Activated CD4-positive, alpha-beta memory T cell treated with anti-CD3 and anti-CD28 coated beads, Interleukin-2, amount 10 ng/mL, durations not matched to agents 7 days and 5 days (primary cell): ENCODE measurements around the gene GRK1. TPM values are rescaled to one million over a fixed set of nuclear protein-coding genes. Genes with fewer than 3 reads are reported as not detected.

Source experiments
- CTCF ChIA-PET: fragments of 350-600 bp; sonication (Branson Sonifier 250); formaldehyde crosslinking; loops from one replicate; lab custom pipeline; 2021; ENCODE audit warnings: antibody characterized with exemption, inconsistent platforms; lab: Charles Lee
- POLR2A ChIA-PET: fragments of 350-600 bp; sonication (Branson Sonifier 250); formaldehyde crosslinking; loops from one replicate; lab custom pipeline; 2021; ENCODE audit warnings: antibody characterized with exemption; lab: Charles Lee
- DNase-seq: peaks from one replicate; pipeline ENCODE4 v3.0.0-alpha.2; 2020
- H3K27ac Mint-ChIP-seq: one replicate; pipeline ENCODE4 v1.8.0; 2021; ENCODE audit warnings: mild to moderate bottlenecking, mixed read lengths
- H3K27me3 Mint-ChIP-seq: one replicate; pipeline ENCODE4 v1.8.0; 2021; ENCODE audit warnings: mixed read lengths
- H3K36me3 Mint-ChIP-seq: one replicate; pipeline ENCODE4 v1.8.0; 2021; ENCODE audit warnings: low read depth, mixed read lengths
- H3K4me1 Mint-ChIP-seq: one replicate; pipeline ENCODE4 v1.8.0; 2021; ENCODE audit warnings: mixed read lengths
- H3K4me3 Mint-ChIP-seq: one replicate; pipeline ENCODE4 v1.8.0; 2021; ENCODE audit warnings: mild to moderate bottlenecking, mixed read lengths
- H3K9me3 Mint-ChIP-seq: one replicate; pipeline ENCODE4 v1.8.0; 2021; ENCODE audit warnings: mixed read lengths
- total RNA-seq, 2 experiments: library from RNA; stranded (reverse); gene quantifications; one replicate each; pipeline ENCODE4 v1.2.3, GENCODE V29; 2021

GRK1 gene
- total RNA-seq, 2 experiments from 2014 or later, result not detected

DNA sequence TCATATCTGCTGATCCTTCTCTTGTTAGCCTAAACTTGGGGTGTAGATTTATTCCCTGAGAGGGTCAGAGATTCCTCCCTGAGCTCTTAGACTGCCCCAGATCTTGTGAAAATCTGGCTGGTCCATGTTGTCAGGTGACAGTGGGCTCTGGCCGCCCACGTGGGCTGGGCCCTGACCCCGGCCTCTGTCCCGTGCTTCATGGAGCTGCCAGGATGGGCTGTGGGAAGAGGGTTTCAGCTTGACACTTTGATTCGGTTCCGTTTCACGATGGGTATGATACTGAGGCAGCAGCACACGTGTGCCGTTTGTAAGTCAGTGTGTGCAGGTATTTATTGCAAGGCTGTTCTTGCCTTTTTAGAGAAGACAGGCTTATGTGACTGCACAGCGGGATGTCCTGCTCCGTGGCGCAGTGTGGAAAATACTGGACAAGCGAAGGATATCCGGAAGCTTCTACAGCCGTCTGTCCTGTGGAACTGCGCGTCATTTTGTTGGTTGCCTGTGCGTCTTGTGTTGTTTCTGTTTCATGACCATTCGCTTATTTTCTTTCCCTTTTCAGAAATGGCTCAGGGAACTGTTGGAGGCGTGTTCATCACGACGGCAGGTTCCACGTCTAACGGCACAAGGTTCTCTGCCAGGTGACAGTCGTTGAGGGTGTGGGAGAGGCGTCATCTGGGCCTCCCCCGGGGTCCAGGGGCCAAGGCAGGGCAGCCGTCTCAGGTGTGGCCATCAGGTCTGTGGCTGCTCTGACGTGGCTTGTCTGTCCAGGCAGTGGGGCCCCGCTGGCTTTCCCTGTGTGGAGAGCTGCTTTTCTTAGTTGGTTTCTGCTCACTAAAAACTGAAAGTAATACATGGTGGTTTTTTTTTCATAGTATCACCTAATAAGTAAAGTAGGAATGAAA, 29.5 kb upstream of the GRK1 start:
- H3K9me3 Mint-ChIP-seq, result no peaks in the 10 kb centered on the region
- ChIA-PET CTCF (no interaction called here), POLR2A (no interaction called here)
- DNase-seq, result no peak
- no peak overlapping the region for H3K4me3 Mint-ChIP-seq
- no peaks in the 10 kb centered on the region for H3K27me3 Mint-ChIP-seq
- peaks cover 87% of the 10 kb centered on the region for H3K36me3 Mint-ChIP-seq
- no peak overlapping the region for H3K27ac Mint-ChIP-seq
- H3K4me1 Mint-ChIP-seq, result peaks cover 2% of the 10 kb centered on the region

DNA sequence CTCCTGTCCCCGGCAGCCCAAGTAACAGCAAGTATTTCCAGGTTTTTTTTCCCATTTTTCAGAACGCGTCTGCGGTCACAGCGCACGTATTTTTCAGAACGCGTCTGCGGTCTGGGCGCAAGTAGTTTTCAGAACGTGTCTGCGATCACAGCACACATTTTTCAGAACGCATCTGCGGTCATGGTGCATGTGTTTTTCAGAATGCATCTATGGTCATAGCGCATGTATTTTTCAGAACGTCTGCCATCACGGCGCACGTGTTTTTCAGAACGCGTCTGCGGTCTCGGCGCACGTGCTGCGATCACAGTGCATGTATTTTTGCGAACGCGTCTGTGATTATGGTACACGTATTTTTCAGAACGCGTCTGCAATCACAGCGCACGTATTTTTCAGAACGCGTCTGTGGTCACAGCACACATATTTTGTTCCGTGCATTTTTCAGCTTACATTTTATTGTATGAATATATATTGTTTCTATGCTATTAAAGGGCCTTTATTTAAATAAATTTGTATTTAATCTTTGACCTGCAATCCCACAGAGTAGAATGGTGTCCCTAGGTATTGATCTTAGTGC, 28.8 kb upstream of the GRK1 start:
- no peaks in the 10 kb centered on the region for H3K27me3 Mint-ChIP-seq
- POLR2A ChIA-PET, result no interaction called here
- H3K36me3 Mint-ChIP-seq, result peaks cover 85% of the 10 kb centered on the region
- no peak overlapping the region for H3K4me3 Mint-ChIP-seq
- H3K27ac Mint-ChIP-seq, result no peak overlapping the region
- H3K9me3 Mint-ChIP-seq, result no peaks in the 10 kb centered on the region
- CTCF ChIA-PET, result no interaction called here
- peaks cover 2% of the 10 kb centered on the region for H3K4me1 Mint-ChIP-seq
- no peak for DNase-seq

DNA sequence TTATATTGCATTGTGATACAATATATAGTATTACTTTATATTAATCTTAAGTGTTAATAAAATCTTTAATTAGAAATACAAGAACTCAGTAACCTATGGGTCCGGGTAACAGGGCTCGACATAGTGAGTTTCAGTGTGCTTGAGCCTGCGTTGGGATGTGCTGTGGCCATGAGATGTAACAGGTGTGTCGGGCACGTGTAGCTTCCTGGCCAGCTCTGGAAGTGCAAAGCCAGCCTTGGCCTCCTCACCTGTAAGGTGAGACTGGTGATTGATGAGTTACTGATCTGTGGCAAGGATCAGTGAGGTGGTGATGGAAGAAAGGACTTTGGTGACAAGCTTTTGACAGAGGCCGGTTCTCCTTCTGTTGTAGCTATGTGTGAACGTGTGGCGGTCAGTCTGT, 28.2 kb upstream of the GRK1 start:
- ChIA-PET CTCF (no interaction called here), POLR2A (no interaction called here)
- DNase-seq, result no peak
- H3K27me3 Mint-ChIP-seq, result no peaks in the 10 kb centered on the region
- H3K27ac Mint-ChIP-seq, result no peak overlapping the region
- no peaks in the 10 kb centered on the region for H3K9me3 Mint-ChIP-seq
- peaks cover 80% of the 10 kb centered on the region for H3K36me3 Mint-ChIP-seq
- no peak overlapping the region for H3K4me3 Mint-ChIP-seq
- peaks cover 2% of the 10 kb centered on the region for H3K4me1 Mint-ChIP-seq

DNA sequence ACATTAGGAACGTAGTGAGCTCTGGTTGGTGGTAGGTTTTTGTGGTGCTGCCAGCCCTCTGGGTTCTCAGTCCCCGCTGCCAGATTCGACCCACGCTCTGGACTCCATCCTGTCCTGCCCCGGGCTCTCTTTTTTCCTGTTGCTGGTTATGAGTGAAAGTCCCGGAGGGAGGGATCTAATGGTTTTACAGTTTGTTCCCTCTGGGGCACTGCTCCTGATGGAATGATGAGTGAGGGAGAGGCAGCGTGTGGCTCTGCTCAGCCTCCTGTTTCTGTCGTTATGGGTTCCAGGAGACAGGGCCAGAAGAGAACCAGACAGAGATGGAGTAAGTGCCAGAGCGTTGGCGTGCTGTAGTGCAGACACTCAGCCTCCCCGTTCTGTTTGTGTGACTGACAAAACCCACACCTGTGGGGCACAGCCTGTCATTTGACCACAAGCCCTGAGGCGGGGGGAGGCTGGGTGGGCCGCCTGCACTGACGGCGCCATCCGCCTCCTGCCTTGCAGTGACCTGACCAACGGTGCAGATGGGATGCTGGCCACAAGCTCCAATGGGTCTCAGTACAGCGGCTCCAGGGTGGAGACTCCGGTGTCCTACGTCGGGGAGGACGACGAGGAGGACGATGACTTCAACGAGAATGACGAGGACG, 27.3 kb upstream of the GRK1 start:
- Mint-ChIP-seq H3K4me1 (no peaks in the 10 kb centered on the region), H3K36me3 (peaks cover 70% of the 10 kb centered on the region), H3K27me3 (no peaks in the 10 kb centered on the region), H3K4me3 (no peak overlapping the region), H3K27ac (no peak overlapping the region), H3K9me3 (no peaks in the 10 kb centered on the region)
- ChIA-PET CTCF (no interaction called here), POLR2A (no interaction called here)
- DNase-seq, result no peak

DNA sequence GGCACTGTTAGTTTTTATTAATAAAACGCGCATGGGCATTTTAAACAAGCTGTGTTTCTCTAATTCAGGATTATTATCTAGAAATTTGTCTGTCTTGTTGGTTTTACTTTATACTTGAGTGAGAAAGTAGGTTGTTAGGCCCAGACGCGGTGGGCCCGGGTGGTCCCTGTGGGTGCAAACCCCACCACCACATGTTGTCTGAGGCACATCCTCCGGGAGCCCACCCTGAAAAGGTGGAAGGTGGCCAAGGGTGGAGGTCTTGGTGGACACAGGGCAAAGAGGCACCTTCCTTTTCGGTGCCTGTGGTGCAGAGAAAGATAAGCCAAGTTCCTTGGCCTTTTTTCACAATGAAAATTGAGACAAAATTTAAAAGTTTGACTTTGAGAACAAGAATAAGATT, 25.6 kb upstream of the GRK1 start:
- H3K9me3 Mint-ChIP-seq, result no peaks in the 10 kb centered on the region
- POLR2A ChIA-PET, result no interaction called here
- H3K27ac Mint-ChIP-seq, result no peak overlapping the region
- CTCF ChIA-PET, result no interaction called here
- H3K4me1 Mint-ChIP-seq, result peaks cover 2% of the 10 kb centered on the region
- DNase-seq, result no peak
- no peaks in the 10 kb centered on the region for H3K27me3 Mint-ChIP-seq
- H3K36me3 Mint-ChIP-seq, result peaks cover 58% of the 10 kb centered on the region
- H3K4me3 Mint-ChIP-seq, result no peak overlapping the region

DNA sequence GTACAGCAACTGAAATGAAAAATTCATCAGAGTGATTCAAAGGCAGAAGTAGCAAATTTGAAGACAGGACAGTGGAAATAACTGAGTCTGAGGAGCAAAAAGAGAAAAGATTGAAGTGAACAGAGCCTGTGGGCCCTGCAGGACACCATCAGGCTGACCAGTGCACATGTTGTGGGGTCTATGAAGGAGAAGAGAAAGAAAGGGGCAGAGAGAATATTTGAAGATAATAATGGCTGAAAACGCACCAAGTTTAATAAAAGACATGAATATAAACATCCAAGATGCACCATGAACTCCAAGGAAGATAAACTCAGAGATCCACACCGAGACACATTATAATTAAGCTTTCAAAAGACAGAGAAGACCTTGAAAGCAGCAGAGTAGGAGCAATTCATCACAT, 24.5 kb upstream of the GRK1 start:
- ChIA-PET CTCF (no interaction called here), POLR2A (no interaction called here)
- DNase-seq, result no peak
- Mint-ChIP-seq H3K27ac (no peak overlapping the region), H3K36me3 (peaks cover 46% of the 10 kb centered on the region), H3K9me3 (no peaks in the 10 kb centered on the region), H3K4me1 (peaks cover 5% of the 10 kb centered on the region), H3K27me3 (no peaks in the 10 kb centered on the region), H3K4me3 (no peak overlapping the region)

DNA sequence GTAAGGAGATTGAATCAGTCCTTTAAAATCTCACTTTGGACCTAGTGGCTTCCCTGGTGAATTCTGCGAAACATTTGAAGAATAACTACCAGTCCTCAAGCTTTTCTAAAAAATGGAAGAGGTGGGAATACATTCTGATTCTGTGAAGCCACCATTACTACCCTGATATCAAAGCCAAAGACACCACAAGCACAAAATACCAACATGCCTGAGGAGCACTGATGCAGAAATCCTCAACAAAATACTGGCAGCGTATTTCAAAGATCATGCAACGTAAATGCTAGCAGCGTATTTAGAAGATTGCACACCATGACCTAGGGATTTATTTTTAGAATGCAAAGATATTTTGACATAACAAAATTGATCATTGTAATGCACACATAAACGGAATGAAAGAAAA, 23.4 kb upstream of the GRK1 start:
- no peaks in the 10 kb centered on the region for H3K9me3 Mint-ChIP-seq
- H3K4me1 Mint-ChIP-seq, result peaks cover 5% of the 10 kb centered on the region
- ChIA-PET CTCF (no interaction called here), POLR2A (no interaction called here)
- no peaks in the 10 kb centered on the region for H3K27me3 Mint-ChIP-seq
- H3K27ac Mint-ChIP-seq, result no peak overlapping the region
- DNase-seq, result no peak
- H3K36me3 Mint-ChIP-seq, result peaks cover 38% of the 10 kb centered on the region
- no peak overlapping the region for H3K4me3 Mint-ChIP-seq

DNA sequence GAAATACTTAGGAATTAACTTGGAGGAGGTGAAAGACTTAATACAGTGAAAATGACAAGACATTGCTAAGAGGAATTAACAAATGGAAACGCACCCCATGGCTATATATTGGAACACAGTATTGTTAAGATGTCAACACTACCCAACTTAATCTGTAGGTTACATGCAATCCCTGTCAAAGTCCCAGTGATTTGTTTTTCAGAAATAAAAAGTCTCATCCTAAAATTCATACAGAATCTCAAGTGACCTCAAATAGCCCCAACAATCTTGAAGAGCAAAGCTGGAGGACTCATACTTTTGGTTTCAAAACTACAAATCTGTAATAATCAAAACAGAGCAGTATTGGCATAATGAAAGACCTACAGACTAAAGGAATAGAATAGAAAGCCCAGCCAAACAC, 22.2 kb upstream of the GRK1 start:
- ChIA-PET POLR2A (no interaction called here), CTCF (no interaction called here)
- DNase-seq, result no peak
- Mint-ChIP-seq H3K27ac (no peak overlapping the region), H3K4me3 (no peak overlapping the region), H3K9me3 (no peaks in the 10 kb centered on the region), H3K27me3 (no peaks in the 10 kb centered on the region), H3K36me3 (peaks cover 30% of the 10 kb centered on the region), H3K4me1 (peaks cover 5% of the 10 kb centered on the region)

DNA sequence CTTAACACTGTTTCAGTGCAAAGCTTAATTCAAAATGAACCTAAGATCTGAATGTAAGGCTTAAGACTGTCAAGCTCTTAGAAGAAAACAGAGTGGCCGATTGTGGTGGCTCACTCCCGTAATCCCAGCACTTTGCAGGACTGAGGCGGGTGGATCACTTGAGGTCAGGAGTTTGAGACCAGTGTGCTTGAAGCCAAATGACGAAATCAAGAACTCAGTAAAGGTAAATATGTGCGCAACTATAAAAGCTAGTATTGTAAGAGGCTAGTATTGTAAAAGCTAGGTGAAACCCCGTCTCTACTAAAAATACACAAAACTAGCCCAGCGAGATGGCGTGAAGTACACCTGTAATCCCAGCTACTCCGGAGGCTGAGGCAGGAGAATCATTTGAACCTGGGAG, 21.7 kb upstream of the GRK1 start:
- H3K9me3 Mint-ChIP-seq, result no peaks in the 10 kb centered on the region
- no peaks in the 10 kb centered on the region for H3K27me3 Mint-ChIP-seq
- POLR2A ChIA-PET, result no interaction called here
- no peak overlapping the region for H3K4me3 Mint-ChIP-seq
- no peak overlapping the region for H3K27ac Mint-ChIP-seq
- H3K4me1 Mint-ChIP-seq, result peaks cover 5% of the 10 kb centered on the region
- CTCF ChIA-PET, result no interaction called here
- H3K36me3 Mint-ChIP-seq, result peaks cover 24% of the 10 kb centered on the region
- DNase-seq, result no peak

DNA sequence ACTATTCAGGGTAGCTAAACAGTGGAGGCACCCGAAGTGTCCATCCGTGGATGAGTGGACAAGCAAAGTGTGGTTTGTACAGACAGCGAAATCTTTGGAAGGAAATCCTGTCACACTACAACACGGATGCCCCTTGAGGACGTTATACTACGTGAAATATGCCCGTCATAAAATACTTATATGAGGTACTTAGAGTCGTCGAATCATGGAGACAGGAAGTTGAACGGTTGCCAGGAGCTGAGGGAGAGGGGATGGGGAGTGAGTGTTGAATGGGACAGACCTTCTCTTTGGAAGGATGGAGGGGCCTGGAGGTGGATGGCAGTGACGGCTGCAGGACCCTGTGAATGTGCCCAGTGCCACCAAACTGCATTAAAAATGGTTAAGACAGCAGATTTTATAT, 20.6 kb upstream of the GRK1 start:
- Mint-ChIP-seq H3K27ac (no peak overlapping the region), H3K36me3 (peaks cover 17% of the 10 kb centered on the region), H3K27me3 (no peaks in the 10 kb centered on the region), H3K4me1 (peaks cover 5% of the 10 kb centered on the region), H3K9me3 (no peaks in the 10 kb centered on the region), H3K4me3 (no peak overlapping the region)
- DNase-seq, result no peak
- ChIA-PET POLR2A (no interaction called here), CTCF (no interaction called here)

DNA sequence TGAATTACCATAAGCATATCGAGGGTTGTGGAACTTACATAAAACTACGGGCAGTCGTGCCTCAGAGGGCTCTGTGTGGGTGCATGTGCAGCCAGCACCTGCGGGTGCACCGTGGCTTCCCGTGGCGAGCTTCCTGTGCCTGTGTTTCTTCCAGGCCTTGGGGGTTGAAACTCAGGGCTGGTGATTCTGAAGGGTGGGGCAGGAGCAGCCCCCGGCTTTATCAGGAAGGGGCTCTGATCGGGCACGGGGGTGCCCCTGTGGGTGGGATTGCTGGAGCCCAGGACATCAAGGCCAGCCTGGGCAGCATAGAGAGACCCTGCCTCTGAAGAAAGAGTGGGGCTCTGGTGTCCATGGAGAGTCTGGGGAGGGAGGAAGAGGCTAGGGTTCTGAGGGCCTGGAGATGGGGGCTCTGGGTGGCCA, 20.1 kb upstream of the GRK1 start:
- H3K4me3 Mint-ChIP-seq, result no peak overlapping the region
- H3K36me3 Mint-ChIP-seq, result peaks cover 11% of the 10 kb centered on the region
- H3K4me1 Mint-ChIP-seq, result peaks cover 5% of the 10 kb centered on the region
- H3K27me3 Mint-ChIP-seq, result no peaks in the 10 kb centered on the region
- DNase-seq, result no peak
- ChIA-PET CTCF (no interaction called here), POLR2A (no interaction called here)
- no peaks in the 10 kb centered on the region for H3K9me3 Mint-ChIP-seq
- H3K27ac Mint-ChIP-seq, result no peak overlapping the region

DNA sequence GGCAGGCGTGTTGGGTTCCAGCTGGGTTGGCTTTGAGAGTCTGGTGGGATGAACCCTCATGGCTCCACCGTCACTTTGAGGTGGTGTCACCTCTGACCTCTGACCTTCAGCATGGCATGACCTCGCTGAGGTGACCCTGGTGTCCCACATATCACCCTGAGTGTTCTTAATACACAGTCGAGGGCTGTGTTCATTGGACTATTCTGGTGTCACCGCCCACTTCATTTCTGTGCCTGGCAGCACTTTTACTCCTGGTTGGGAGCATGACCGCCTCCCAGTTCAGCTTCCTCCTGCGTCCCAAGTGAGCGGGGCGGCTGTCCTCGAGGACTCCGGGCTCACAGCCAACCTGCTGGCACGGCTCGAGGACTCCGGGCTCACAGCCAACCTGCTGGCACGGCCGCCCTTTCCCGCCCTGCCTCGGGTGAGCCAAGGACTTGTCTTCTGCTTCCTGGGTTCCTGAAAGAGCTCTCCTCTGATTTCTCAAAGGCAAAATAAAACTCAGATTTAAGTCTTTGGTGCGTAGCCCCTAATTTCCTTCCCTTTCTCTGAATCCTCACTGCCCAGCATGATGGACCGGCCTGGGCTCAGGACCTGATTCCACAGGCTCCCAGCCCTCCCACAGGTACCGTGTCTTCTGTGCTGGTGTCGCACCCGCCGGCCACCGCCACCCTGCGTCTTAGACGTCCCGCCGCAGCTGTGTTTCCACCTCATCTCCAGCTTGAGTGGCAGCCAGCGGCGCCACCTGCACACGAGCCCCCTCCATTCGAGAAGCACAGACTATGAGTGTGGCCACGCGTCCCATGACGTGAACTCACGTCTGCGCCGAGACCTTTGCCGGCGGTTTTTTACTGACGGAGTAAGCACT, 19.4 kb upstream of the GRK1 start:
- Mint-ChIP-seq H3K27ac (no peak overlapping the region), H3K9me3 (no peaks in the 10 kb centered on the region), H3K4me3 (no peak overlapping the region), H3K27me3 (no peaks in the 10 kb centered on the region), H3K36me3 (peaks cover 5% of the 10 kb centered on the region), H3K4me1 (peaks cover 5% of the 10 kb centered on the region)
- CTCF ChIA-PET, result no interaction called here
- POLR2A ChIA-PET, result no interaction called here
- no peak for DNase-seq

DNA sequence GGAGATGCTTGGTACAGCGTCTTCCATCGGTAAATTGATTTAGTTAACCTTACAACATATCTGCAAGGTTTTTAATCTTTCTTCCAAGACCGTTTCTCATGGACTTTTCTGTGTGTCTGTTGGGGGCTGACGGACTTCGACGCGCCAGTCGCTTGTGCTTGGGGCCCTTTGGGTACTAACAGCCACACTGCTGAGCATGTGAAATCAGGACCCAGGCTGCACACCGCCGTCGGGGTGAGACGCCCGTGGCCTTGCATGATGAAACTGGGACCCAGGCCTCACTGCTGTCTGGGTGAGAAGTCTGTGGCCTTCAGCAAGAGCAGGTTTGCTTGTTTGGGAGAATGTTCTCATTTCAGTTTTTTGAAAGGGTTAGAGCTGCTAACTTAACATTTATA, 18.8 kb upstream of the GRK1 start:
- CTCF ChIA-PET, result no interaction called here
- no peak for DNase-seq
- Mint-ChIP-seq H3K4me3 (no peak overlapping the region), H3K27me3 (no peaks in the 10 kb centered on the region), H3K27ac (no peak overlapping the region), H3K4me1 (peaks cover 5% of the 10 kb centered on the region), H3K9me3 (no peaks in the 10 kb centered on the region), H3K36me3 (no peaks in the 10 kb centered on the region)
- POLR2A ChIA-PET, result no interaction called here
